Activated CD4-positive, alpha-beta memory T cell treated with anti-CD3 and anti-CD28 coated beads for 36 hours (primary cell): Measurements from ENCODE around the gene EXOSC5. TPM values are rescaled to one million over a fixed set of nuclear protein-coding genes. Genes with fewer than 3 reads are reported as not detected.

Experiments
- CTCF ChIA-PET: fragments of 350-600 bp; sonication (Branson Sonifier 250); formaldehyde crosslinking; loops from one replicate; lab custom pipeline; 2021; ENCODE audit warnings: antibody characterized with exemption, inconsistent platforms; lab: Charles Lee
- POLR2A ChIA-PET: fragments of 350-600 bp; sonication (Branson Sonifier 250); formaldehyde crosslinking; loops from one replicate; lab custom pipeline; 2021; ENCODE audit warnings: antibody characterized with exemption; lab: Charles Lee
- DNase-seq: peaks from one replicate; pipeline ENCODE4 v3.0.0-alpha.2; 2020
- H3K27ac Mint-ChIP-seq: one replicate; pipeline ENCODE4 v1.8.0; 2021; ENCODE audit warnings: mixed read lengths
- H3K27me3 Mint-ChIP-seq: one replicate; pipeline ENCODE4 v1.8.0; 2021; ENCODE audit warnings: mixed read lengths
- H3K36me3 Mint-ChIP-seq: one replicate; pipeline ENCODE4 v1.8.0; 2021; ENCODE audit warnings: mixed read lengths
- H3K4me1 Mint-ChIP-seq: one replicate; pipeline ENCODE4 v1.8.0; 2021; ENCODE audit warnings: low read depth, mixed read lengths
- H3K4me3 Mint-ChIP-seq: one replicate; pipeline ENCODE4 v1.8.0; 2021; ENCODE audit warnings: mild to moderate bottlenecking, mixed read lengths
- H3K9me3 Mint-ChIP-seq: one replicate; pipeline ENCODE4 v1.8.0; 2021; ENCODE audit warnings: mixed read lengths
- intact Hi-C: fragments of 100-400 bp; cut with micrococcal nuclease; formaldehyde crosslinking; loops from one replicate; pipeline ENCODE4 v1.15.1; 2023
- total RNA-seq, 2 experiments: library from RNA; stranded (reverse); gene quantifications; one replicate each; pipeline ENCODE4 v1.2.3, GENCODE V29; 2021

Gene EXOSC5
- total RNA-seq, 2 experiments from 2014 or later: 43.0 to 45.5 TPM

GRCh38 chr19:41425174-41426115 is 28.3 kb upstream of the EXOSC5 start:
- H3K9me3 Mint-ChIP-seq: no peaks in the 10 kb centered on the region
- peaks cover 21% of the 10 kb centered on the region for H3K4me1 Mint-ChIP-seq
- DNase-seq: no peak
- CTCF ChIA-PET: no interaction called here
- H3K27me3 Mint-ChIP-seq: no peaks in the 10 kb centered on the region
- peaks cover 9% of the 10 kb centered on the region for H3K36me3 Mint-ChIP-seq
- POLR2A ChIA-PET: no interaction called here
- H3K4me3 Mint-ChIP-seq: no peak overlapping the region
- intact Hi-C loops: no loop called here
- H3K27ac Mint-ChIP-seq: no peak overlapping the region

GRCh38 chr19:41424335-41425173 is 27.4 kb upstream of the EXOSC5 start:
- H3K36me3 Mint-ChIP-seq: peaks cover 9% of the 10 kb centered on the region

GRCh38 chr19:41422955-41423354 is 25.8 kb upstream of the EXOSC5 start:
- ChIA-PET CTCF (no interaction called here), POLR2A (no interaction called here)
- DNase-seq: no peak
- Mint-ChIP-seq H3K27ac (no peak overlapping the region), H3K36me3 (peaks cover 16% of the 10 kb centered on the region), H3K4me3 (no peak overlapping the region), H3K9me3 (no peaks in the 10 kb centered on the region), H3K4me1 (peaks cover 12% of the 10 kb centered on the region), H3K27me3 (no peaks in the 10 kb centered on the region)
- intact Hi-C loops: no loop called here

More at GRCh38 chr19:41424335-41425173, 27.4 kb upstream of the EXOSC5 start:
- CTCF ChIA-PET: interaction anchor here (0.7 kb wide), 1 partner anchor 256 kb away, joined by 3 read pairs; no protein-coding TSS in a partner anchor
- Mint-ChIP-seq H3K9me3 (no peaks in the 10 kb centered on the region), H3K27me3 (no peaks in the 10 kb centered on the region), H3K4me1 (peaks cover 21% of the 10 kb centered on the region), H3K4me3 (no peak overlapping the region), H3K27ac (no peak overlapping the region)
- no peak for DNase-seq
- POLR2A ChIA-PET: interaction anchor here (0.6 kb wide), 1 partner anchor 126 kb away, joined by 3 read pairs; no protein-coding TSS in a partner anchor
- intact Hi-C loops: no loop called here

- intact Hi-C loops: no loop called here
- Mint-ChIP-seq H3K9me3 (no peaks in the 10 kb centered on the region), H3K27ac (no peak overlapping the region), H3K27me3 (no peaks in the 10 kb centered on the region), H3K4me1 (peaks cover 7% of the 10 kb centered on the region), H3K36me3 (peaks cover 16% of the 10 kb centered on the region), H3K4me3 (no peak overlapping the region)
- ChIA-PET POLR2A (no interaction called here), CTCF (no interaction called here)
- no peak for DNase-seq
Observed at GRCh38 chr19:41422456-41422855, 25.3 kb upstream of the EXOSC5 start.

GRCh38 chr19:41421973-41422372 is 24.8 kb upstream of the EXOSC5 start:
- POLR2A ChIA-PET: no interaction called here
- intact Hi-C loops: no loop called here
- CTCF ChIA-PET: no interaction called here
- DNase-seq: no peak
- Mint-ChIP-seq H3K36me3 (peaks cover 16% of the 10 kb centered on the region), H3K27me3 (no peaks in the 10 kb centered on the region), H3K4me1 (peaks cover 5% of the 10 kb centered on the region), H3K27ac (no peak overlapping the region), H3K4me3 (no peak overlapping the region), H3K9me3 (no peaks in the 10 kb centered on the region)

GRCh38 chr19:41421314-41421713 is 24.2 kb upstream of the EXOSC5 start:
- Mint-ChIP-seq H3K27me3 (no peaks in the 10 kb centered on the region), H3K27ac (no peak overlapping the region), H3K36me3 (peaks cover 16% of the 10 kb centered on the region), H3K4me1 (peaks cover 2% of the 10 kb centered on the region), H3K4me3 (no peak overlapping the region), H3K9me3 (no peaks in the 10 kb centered on the region)
- intact Hi-C loops: no loop called here
- DNase-seq: no peak
- ChIA-PET CTCF (no interaction called here), POLR2A (no interaction called here)

- Mint-ChIP-seq H3K4me3 (no peak overlapping the region), H3K4me1 (no peaks in the 10 kb centered on the region), H3K36me3 (peaks cover 16% of the 10 kb centered on the region), H3K9me3 (no peaks in the 10 kb centered on the region), H3K27ac (no peak overlapping the region), H3K27me3 (no peaks in the 10 kb centered on the region)
- ChIA-PET CTCF (interaction anchor here (0.7 kb wide), 1 partner anchor 149 kb away, joined by 3 read pairs; no protein-coding TSS in a partner anchor), POLR2A (no interaction called here)
- intact Hi-C loops: no loop called here
- no peak for DNase-seq
Observed at GRCh38 chr19:41420101-41420880, 23.1 kb upstream of the EXOSC5 start.

- DNase-seq: no peak
- Mint-ChIP-seq H3K4me1 (no peaks in the 10 kb centered on the region), H3K36me3 (peaks cover 21% of the 10 kb centered on the region), H3K27ac (no peak overlapping the region), H3K4me3 (no peak overlapping the region), H3K9me3 (no peaks in the 10 kb centered on the region), H3K27me3 (no peaks in the 10 kb centered on the region)
- ChIA-PET POLR2A (no interaction called here), CTCF (no interaction called here)
- intact Hi-C loops: no loop called here
Observed at GRCh38 chr19:41416194-41416674, 19.1 kb upstream of the EXOSC5 start.

GRCh38 chr19:41415154-41415571 is 18.0 kb upstream of the EXOSC5 start:
- peaks cover under 1% of the 10 kb centered on the region for H3K4me1 Mint-ChIP-seq
- no peaks in the 10 kb centered on the region for H3K27me3 Mint-ChIP-seq
- H3K9me3 Mint-ChIP-seq: no peaks in the 10 kb centered on the region
- peaks cover 18% of the 10 kb centered on the region for H3K36me3 Mint-ChIP-seq
- CTCF ChIA-PET: no interaction called here
- H3K27ac Mint-ChIP-seq: no peak overlapping the region
- intact Hi-C loops: no loop called here
- no peak for DNase-seq
- POLR2A ChIA-PET: no interaction called here
- no peak overlapping the region for H3K4me3 Mint-ChIP-seq

GRCh38 chr19:41414461-41414860 is 17.3 kb upstream of the EXOSC5 start:
- H3K36me3 Mint-ChIP-seq: peaks cover 18% of the 10 kb centered on the region
- POLR2A ChIA-PET: no interaction called here
- no peaks in the 10 kb centered on the region for H3K27me3 Mint-ChIP-seq
- H3K4me3 Mint-ChIP-seq: no peak overlapping the region
- H3K4me1 Mint-ChIP-seq: peaks cover 5% of the 10 kb centered on the region
- intact Hi-C loops: no loop called here
- DNase-seq: no peak
- no peak overlapping the region for H3K27ac Mint-ChIP-seq
- no peaks in the 10 kb centered on the region for H3K9me3 Mint-ChIP-seq
- CTCF ChIA-PET: no interaction called here

GRCh38 chr19:41413947-41414346 is 16.8 kb upstream of the EXOSC5 start:
- H3K4me3 Mint-ChIP-seq: no peak overlapping the region
- POLR2A ChIA-PET: no interaction called here
- no peak overlapping the region for H3K27ac Mint-ChIP-seq

More at GRCh38 chr19:41413947-41414346, 16.8 kb upstream of the EXOSC5 start:
- intact Hi-C loops: no loop called here
- Mint-ChIP-seq H3K4me1 (peaks cover 7% of the 10 kb centered on the region), H3K27me3 (no peaks in the 10 kb centered on the region), H3K36me3 (peaks cover 14% of the 10 kb centered on the region), H3K9me3 (no peaks in the 10 kb centered on the region)
- CTCF ChIA-PET: no interaction called here
- no peak for DNase-seq
